HepG2 (cell line): ENCODE measurements around the gene RPL26. TPM values are rescaled to one million over a fixed set of nuclear protein-coding genes. Genes with fewer than 3 reads are reported as not detected.

Source experiments
- FOXJ3 ChIP-seq: sonication (generic); formaldehyde crosslinking; IDR thresholded peaks from 2 replicates; pipeline ENCODE4 v1.4.0; 2020; ENCODE audit warnings: missing genetic modification reagents, mild to moderate bottlenecking, borderline replicate concordance
- GRHL1 ChIP-seq: sonication (generic); formaldehyde crosslinking; conservative IDR thresholded peaks from 2 replicates; pipeline ENCODE4 v1.8.0; 2022; ENCODE audit warnings: missing genetic modification reagents
- KLF12 ChIP-seq: sonication (generic); formaldehyde crosslinking; IDR thresholded peaks from 2 replicates; pipeline ENCODE4 v1.4.0; 2020; ENCODE audit warnings: missing genetic modification reagents, borderline replicate concordance
- MAFG ChIP-seq: sonication (generic); formaldehyde crosslinking; IDR thresholded peaks from 2 replicates; pipeline ENCODE4 v1.5.1; 2020; ENCODE audit warnings: mild to moderate bottlenecking, missing genetic modification reagents
- NONO ChIP-seq, 2 experiments: fragments of 450-650 bp in 1 of 2; sonication (generic) in 1 of 2; formaldehyde crosslinking in 1 of 2; IDR thresholded peaks in 1 of 2; conservative IDR thresholded peaks in 1 of 2; 2 replicates each; pipeline versions ENCODE4 v1.6.1 to v1.8.0; 2017 to 2022; ENCODE audit warnings: mild to moderate bottlenecking in 1 of 2, missing genetic modification reagents in 1 of 2, moderate library complexity in 1 of 2
- ONECUT2 ChIP-seq: sonication (generic); formaldehyde crosslinking; IDR thresholded peaks from 2 replicates; pipeline ENCODE4 v1.4.0; 2020; ENCODE audit warnings: missing genetic modification reagents
- RELA ChIP-seq: sonication (generic); formaldehyde crosslinking; IDR thresholded peaks from 2 replicates; pipeline ENCODE4 v1.4.0; 2020; ENCODE audit warnings: missing genetic modification reagents
- RORA ChIP-seq: sonication (generic); formaldehyde crosslinking; IDR thresholded peaks from 2 replicates; pipeline ENCODE4 v1.5.0; 2020; ENCODE audit warnings: mild to moderate bottlenecking, missing genetic modification reagents, moderate library complexity
- TCF7L2 ChIP-seq: IDR thresholded peaks from 2 replicates; pipeline ENCODE4 v1.6.1; 2011; ENCODE audit warnings: mild to moderate bottlenecking, low read depth, low read length, moderate library complexity
- TEAD3 ChIP-seq: optimal IDR thresholded peaks from 2 replicates; pipeline ENCODE3; 2016; ENCODE audit warnings: borderline replicate concordance
- TIGD3 ChIP-seq: sonication (generic); formaldehyde crosslinking; IDR thresholded peaks from 2 replicates; pipeline ENCODE4 v1.5.1; 2020; ENCODE audit warnings: mild to moderate bottlenecking, missing genetic modification reagents, borderline replicate concordance
- ZBTB20 ChIP-seq: sonication (generic); formaldehyde crosslinking; IDR thresholded peaks from 2 replicates; pipeline ENCODE4 v1.8.1; 2023; ENCODE audit warnings: missing genetic modification reagents, low read depth, mild to moderate bottlenecking, borderline replicate concordance
- ZHX2 ChIP-seq, 2 experiments: sonication (generic) in 1 of 2; formaldehyde crosslinking in 1 of 2; IDR thresholded peaks; 2 replicates each; pipeline versions ENCODE4 v1.6.1 to v1.9.0; 2014 to 2022; ENCODE audit warnings: antibody characterized with exemption in 1 of 2, borderline replicate concordance in 1 of 2, inconsistent platforms in 1 of 2, low read depth in 1 of 2, missing genetic modification reagents in 1 of 2
- ZNF234 ChIP-seq: sonication (generic); formaldehyde crosslinking; conservative IDR thresholded peaks from 2 replicates; pipeline ENCODE4 v1.5.1; 2020; ENCODE audit warnings: mild to moderate bottlenecking, missing genetic modification reagents
- ZNF747 ChIP-seq: sonication (generic); formaldehyde crosslinking; IDR thresholded peaks from 2 replicates; pipeline ENCODE4 v1.8.1; 2023; ENCODE audit warnings: missing genetic modification reagents, mild to moderate bottlenecking, borderline replicate concordance
- polyA plus RNA-seq, 8 experiments: library from polyadenylated mRNA; depleted of rRNA in 3 of 8; stranded (reverse) in 7 of 8; unstranded in 1 of 8; fragments of >200 nt; fragmentation: Illumina TruSeq in 4 of 8; extraction: Trizol in 4 of 8; gene quantifications; 2 replicates each; pipeline versions ENCODE4 v1.2.1 to v1.2.3, GENCODE V29; 2011 to 2016; ENCODE audit warnings: low read depth in 4 of 8, missing spikeins in 1 of 8, mixed read lengths in 1 of 8; ENCODE audit not compliant: insufficient read depth in 1 of 8
- total RNA-seq, 5 experiments: library from RNA; depleted of rRNA; stranded (reverse); fragments of >200 nt; fragmentation: Illumina TruSeq; extraction: Trizol; gene quantifications; 2 replicates each; pipeline ENCODE4 v1.2.3, GENCODE V29; 2016; ENCODE audit warnings: low read depth in 1 of 5
- TF ChIP-seq, protein P1 (sequence below): sonication (generic); formaldehyde crosslinking; IDR thresholded peaks from 2 replicates; pipeline ENCODE4 v1.5.0; 2020; ENCODE audit warnings: missing genetic modification reagents

Gene RPL26
- total and polyA plus RNA-seq, 2 of the 13 experiments (the other 11 are each of a cell fraction or from before 2014, with no cell fraction given), result 2,817 to 3,529 TPM

DNA sequence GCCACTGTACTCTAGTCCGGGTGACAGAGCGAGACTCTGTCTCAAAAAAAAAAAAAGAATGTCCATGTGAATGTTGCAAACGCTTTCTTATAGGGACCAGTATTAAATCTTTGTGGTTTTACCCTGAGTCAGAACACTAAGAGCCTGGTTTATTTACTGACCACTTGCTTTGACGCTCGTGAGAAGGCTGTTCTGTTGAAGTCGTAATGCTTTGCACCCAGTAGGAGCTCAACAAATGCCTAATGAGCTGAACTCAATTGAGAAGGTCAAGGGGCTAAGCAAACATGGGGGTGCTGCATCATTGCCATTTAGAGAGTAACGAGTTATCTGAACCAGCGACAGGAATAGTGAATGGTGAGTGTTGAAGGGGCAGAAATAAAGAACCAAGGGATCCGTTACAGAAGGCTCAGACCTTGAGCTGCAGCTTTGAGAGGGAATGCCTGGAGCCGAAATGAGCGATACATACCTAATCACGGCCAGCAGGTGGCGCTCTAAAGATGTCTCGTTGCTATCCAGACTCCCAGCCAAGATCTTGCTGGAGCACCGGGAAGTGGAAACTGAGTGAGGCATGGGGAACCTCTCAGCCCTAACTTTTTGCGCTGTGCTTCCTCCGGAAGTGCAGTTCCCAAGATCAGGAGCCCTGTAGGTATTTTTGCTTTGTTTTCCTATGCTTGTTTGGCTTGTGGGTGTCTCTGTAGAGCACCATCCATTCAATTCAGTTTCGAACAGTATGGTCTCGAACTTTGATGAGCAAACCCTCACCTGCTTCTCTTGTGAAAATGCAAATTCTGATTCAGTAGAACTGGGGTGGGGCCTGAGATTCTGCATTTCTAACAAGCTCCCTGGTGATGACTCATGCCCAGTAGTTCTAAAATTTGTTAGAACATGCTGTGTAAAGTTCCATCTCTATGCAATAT, 27.2 kb upstream of the RPL26 start (continued):
- TF ChIP-seq GRHL1 (CRISPR knock-in tag) (no peak), TIGD3 (no peak), ZNF747 (CRISPR knock-in tag) (no peak), NONO (IDR thresholded peaks at IDR 0.05) (no peak), NONO (CRISPR knock-in tag; conservative IDR thresholded peaks at IDR 0.05) (no peak), FOXJ3 (CRISPR knock-in tag) (no peak), ZHX2 (IDR thresholded peaks at IDR 0.05; ENCODE audit: low read depth) (no peak), ZHX2 (CRISPR knock-in tag; IDR thresholded peaks at IDR 0.05; ENCODE audit: borderline replicate concordance) (no peak), TCF7L2 (no peak), MAFG (CRISPR knock-in tag) (no peak), ONECUT2 (CRISPR knock-in tag) (no peak), KLF12 (no peak), RORA (CRISPR knock-in tag) (no peak), RELA (CRISPR knock-in tag) (0 out of 2 replicates have a peak, but pooled peaks have one; percentile 30), TEAD3 (CRISPR knock-in tag) (peak; percentile 88), ZBTB20 (CRISPR knock-in tag) (no peak), ZNF234 (CRISPR knock-in tag) (no peak)
- TF ChIP-seq, protein P1, sequence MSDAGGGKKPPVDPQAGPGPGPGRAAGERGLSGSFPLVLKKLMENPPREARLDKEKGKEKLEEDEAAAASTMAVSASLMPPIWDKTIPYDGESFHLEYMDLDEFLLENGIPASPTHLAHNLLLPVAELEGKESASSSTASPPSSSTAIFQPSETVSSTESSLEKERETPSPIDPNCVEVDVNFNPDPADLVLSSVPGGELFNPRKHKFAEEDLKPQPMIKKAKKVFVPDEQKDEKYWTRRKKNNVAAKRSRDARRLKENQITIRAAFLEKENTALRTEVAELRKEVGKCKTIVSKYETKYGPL (CRISPR knock-in tag), result no peak
